GM21786 (cell line): Measurements from ENCODE around the gene SLC25A51.
"Not testable (repeated sequence)": the region's sequence is repeated elsewhere in the genome, so short reads cannot be mapped to it uniquely, and the experiment has no call there.

Experiments
- ATAC-seq: cut with Tn5 transposase; IDR thresholded peaks from one replicate; pipeline ENCODE4 v1.9.1; 2021; ENCODE audit not compliant: unreplicated experiment

The SLC25A51 gene

GRCh38 chr9:37906312-37907239 is 2.6 kb upstream of the SLC25A51 start:
- ATAC-seq: no peak

DNA sequence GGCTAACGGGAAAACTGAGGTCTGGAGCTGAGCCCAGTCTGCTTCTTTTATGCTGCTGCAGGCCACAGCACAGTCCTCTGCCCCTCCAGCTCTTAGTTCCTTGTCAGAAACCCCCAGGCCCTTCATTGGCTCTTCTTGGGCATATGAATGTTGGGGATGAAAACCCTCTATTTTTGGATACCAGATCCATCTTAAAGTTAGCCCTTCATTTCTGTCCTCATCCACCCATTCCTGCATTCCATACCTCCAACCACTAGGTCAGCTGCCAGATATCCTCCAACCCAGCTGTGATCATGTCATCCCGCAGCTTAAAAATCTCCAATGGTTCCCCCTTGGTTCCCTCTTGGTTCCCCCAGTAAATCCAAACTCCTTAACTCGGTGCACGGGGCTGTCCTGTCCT is 1.8 kb upstream of the SLC25A51 start:
- ATAC-seq: no peak

- ATAC-seq: no peak
Measured at GRCh38 chr9:37905131-37905505, 1.2 kb upstream of the SLC25A51 start.

GRCh38 chr9:37904445-37905130 is 661 bp upstream of the SLC25A51 start:
- ATAC-seq: no peak

- peak; percentile 8 for ATAC-seq
Measured at GRCh38 chr9:37902796-37903646, 906 bp downstream of the SLC25A51 start.

DNA sequence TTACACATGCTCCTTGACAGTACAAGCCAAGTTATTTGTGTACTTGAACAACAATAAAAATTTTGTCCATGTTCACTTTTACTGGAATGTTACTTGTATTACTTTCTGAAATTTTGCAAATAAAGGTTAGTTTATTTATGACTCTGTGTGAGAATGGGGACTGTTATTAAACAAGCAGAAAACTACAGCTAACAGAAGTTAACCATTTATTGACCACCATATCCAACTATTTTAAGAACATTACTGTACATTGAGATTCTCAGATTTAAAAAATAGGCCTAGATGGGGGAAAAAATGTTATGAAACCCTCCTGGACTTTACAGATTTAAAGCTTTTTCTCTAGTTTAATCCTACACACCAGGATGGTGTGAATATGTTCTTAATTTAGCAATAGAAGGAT is 1.8 kb downstream of the SLC25A51 start:
- no peak for ATAC-seq

DNA sequence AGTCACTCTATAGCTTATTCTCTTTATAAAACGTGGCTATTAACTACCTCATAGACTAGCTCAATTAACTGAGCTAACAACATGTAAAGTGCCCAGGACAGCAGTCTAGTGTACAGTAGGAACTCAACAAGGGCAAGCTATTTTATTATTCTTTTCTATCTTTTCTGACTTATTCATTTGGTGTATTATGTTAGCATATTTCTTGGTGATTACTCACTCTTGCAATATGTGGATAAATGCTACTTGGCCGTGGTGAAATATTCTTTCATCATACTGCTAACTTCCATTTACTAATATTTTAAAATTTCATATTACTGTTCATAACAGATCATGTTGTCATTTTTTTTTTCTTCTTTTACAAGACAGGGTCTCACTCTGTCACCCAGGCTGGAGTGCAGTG is 4.9 kb downstream of the SLC25A51 start:
- no peak for ATAC-seq

- no peak for ATAC-seq
Measured at GRCh38 chr9:37897665-37898064, 6.3 kb downstream of the SLC25A51 start.

GRCh38 chr9:37892063-37892462 is 11.9 kb downstream of the SLC25A51 start:
- no peak for ATAC-seq

DNA sequence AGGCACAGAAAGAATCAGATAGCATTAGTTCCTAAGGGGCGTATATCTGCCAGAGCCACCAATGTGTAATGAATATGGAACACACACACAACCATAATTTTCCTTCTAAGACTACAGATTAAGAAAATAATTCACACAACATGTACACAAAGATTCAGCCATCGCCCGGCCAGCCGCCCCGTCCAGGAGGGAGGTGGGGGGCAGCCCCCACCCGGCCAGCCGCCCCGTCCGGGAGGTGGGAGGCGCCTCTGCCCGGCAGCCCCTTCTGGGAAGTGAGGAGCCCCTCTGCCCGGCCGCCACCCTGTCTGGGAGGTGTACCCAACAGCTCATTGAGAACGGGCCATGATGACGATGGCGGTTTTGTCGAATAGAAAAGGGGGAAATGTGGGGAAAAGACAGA is 12.9 kb downstream of the SLC25A51 start:
- not testable (repeated sequence) for ATAC-seq

GRCh38 chr9:37889536-37889935 is 14.4 kb downstream of the SLC25A51 start:
- ATAC-seq: no peak

- ATAC-seq: not testable (repeated sequence)
Measured at GRCh38 chr9:37887977-37888583, 15.8 kb downstream of the SLC25A51 start.

GRCh38 chr9:37880916-37881479 is 22.9 kb downstream of the SLC25A51 start:
- ATAC-seq: no peak

- no peak for ATAC-seq
Measured at GRCh38 chr9:37876376-37876775, 27.6 kb downstream of the SLC25A51 start.

DNA sequence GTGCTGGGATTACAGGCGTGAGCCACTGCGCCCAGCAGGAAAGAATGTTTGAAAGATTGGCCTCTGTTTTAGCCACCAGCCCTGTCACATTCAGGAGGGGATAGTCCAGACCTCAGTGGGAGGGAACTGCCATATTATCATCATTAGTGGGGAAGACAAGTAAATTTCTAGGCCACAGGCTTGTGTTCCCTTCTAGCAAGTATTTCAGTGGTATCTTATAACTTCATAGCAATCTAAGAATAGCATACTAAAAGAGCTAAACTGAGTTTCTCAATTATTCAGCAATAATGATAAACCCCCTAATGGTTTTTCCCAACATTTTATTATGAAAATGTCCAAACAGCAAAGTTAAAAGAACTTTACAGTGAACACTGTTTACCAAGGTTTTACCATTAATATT is 30.0 kb downstream of the SLC25A51 start:
- no peak for ATAC-seq

DNA sequence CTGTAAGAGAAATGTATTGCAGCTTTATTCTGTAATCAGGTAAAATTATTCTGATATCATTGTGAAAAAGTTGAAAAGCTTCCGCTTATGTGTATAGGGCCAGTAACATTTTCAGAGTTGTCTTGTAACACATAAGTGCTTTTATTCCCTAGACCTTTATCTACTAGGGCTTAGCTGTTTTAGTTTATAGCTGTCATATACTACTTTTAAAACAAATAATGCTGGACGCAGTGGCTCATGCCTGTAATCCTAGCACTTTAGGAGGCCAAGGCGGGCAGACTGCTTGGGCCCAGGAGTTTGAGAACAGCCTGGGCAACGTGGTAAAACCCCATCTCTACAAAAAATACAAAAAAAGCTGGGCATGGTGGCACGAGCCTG is 33.1 kb downstream of the SLC25A51 start:
- no peak for ATAC-seq

DNA sequence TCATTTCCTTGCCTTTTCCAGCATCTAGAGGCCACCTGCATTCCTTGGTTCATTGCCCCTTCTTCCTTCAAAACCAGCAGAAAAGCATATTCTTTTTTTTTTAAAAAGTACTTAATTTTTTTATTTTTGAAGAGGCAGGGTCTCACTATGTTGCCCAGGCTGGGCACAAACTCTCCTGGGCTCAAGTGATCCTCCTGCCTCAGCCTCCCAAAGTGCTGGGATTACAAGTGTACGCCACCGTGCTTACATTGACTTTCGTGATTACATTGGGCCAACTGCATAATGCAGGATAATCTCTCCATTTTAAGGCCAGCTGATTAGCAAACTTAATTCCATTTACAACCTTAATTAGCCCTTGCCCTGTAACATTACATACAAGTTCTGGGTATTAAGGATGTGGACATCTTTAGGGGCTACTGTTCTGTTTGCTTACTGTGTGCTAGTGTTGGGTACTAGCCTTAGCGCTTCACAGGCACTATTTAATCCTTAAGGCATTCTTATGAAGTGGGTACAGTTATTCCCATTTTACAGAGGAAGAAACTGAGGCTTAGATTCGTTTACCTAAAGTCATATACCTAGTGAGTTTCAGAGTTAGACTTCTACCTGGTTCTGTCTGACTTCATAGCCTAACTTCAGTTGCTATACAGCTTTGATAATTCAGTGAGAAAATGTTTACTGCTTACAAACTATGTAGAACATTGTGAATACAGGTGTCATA is 33.7 kb downstream of the SLC25A51 start:
- no peak for ATAC-seq

DNA sequence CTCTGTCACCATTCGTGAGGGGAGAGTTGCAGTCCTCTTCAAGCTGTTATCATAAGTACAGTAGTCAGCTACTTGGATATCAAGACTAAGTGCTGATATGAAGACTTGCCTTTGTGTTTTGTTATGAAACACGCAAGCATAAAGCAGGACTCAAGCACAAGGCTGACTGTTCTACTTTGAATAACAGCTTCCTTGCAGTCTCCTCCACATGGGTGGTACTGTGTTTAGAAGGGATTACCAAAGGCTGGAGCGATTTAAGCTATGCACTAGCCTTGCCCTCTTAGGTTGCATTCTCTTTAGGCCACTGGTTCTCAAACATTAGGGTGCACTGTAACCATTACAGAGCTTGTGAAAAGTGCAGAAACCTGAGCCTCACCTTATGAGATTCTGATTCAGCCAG is 41.4 kb downstream of the SLC25A51 start:
- ATAC-seq: no peak

- no peak for ATAC-seq
Measured at GRCh38 chr9:37859043-37859442, 44.9 kb downstream of the SLC25A51 start.

DNA sequence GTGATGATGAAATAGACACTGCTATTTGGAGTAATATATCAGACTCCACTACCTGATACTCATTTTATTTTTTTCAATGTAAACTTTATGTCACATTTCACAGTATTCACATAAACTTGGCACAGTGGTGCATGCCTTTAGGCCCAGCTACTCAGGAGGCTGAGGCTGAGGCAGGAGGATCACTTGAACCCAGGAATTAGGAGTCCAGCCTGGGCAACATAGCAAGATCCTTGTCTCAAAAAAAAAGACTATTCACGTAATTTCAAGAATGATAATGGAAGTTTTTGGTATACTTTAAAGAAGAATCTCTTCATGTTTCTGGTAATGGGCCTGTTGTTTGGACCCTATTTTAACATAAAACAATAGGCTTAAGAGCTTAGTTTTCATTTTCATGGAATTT is 47.4 kb downstream of the SLC25A51 start:
- no peak for ATAC-seq
